HT-29 (cell line): ENCODE measurements around the gene TPI1. TPM values are rescaled to one million over a fixed set of nuclear protein-coding genes. Genes with fewer than 3 reads are reported as not detected.
A peak's percentile ranks its signal among the peaks of the same experiment; 100 is the strongest.

ENCODE experiments used
- DNase-seq: peaks from one replicate; pipeline ENCODE4 v3.0.0-alpha.2; 2015; ENCODE audit warnings: low spot score
- total RNA-seq: library from RNA; depleted of rRNA; stranded (reverse); fragments of >200 nt; shearing (Covaris generic); gene quantifications from 2 replicates; pipeline ENCODE4 v1.2.3, GENCODE V29; 2014

Gene TPI1
- total RNA-seq, 1 experiment from 2014 or later, result 1,358 TPM

DNA sequence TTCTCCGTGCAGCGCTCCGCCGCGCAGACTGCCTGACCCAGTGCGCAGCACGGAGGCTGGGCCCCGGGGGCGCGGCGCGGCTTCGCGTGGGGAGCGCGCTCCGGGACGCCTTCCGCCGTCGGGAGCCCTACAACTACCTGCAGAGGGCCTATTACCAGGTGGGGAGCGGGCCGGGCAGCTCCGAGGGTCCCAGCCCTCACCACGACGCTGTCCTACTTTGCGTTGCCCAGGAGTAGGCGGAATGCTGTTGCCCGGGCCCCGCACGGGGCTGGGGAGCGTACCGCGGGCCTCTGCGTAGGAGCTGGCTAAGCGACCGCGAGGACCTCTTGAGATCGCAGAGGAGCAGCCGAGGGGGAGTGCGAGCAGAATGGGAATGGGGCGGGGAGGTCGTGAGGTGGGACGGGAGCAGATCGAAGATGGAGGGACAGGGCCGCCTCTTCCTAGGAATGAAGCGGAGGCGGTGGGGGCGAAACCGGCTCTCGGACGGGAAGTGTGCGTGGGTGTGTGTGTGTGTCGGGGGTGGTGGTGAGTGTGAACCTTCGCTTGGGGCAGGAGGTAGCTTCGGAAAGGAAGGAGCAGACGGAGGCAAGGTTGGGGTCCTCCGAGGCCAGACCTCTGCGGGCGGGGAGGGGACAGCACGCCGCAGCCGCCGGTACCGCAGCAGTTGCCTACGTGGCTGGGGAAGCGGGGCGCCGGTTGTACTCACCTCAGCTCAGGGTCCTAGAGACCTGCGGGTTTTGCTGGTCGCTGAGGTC is 38.4 kb upstream of the TPI1 start:
- peak; percentile 35 for DNase-seq

- no peak for DNase-seq
These were observed 37.7 kb upstream of the TPI1 start for GRCh38 chr12:6829536-6830220.

DNA sequence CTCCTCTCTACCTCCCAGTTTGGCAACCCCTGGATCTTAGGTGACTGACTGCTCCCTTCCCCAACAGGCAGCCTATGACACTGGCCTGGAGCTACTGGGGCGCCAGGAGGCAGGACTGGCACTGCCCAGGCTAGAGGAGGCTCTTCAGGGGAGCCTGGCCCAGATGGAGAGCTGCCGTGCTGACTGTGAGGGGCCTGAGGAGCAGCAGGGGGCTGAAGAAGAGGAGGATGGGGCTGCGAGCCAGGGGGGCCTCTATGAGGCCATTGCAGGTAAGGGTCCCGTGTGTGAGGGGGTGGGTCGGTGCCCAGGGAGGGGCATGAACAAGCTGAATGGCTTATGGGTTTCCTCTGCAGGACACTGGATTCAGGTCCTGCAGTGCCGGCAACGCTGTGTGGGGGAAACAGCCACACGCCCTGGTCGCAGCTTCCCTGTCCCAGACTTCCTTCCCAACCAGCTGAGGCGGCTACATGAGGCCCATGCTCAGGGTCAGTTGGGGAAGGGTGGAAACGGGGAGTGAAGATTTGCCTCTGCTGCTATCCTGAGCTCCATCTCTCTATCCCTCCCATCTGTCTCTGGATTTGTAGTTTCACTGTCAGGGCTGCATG is 36.9 kb upstream of the TPI1 start:
- DNase-seq, result no peak

DNA sequence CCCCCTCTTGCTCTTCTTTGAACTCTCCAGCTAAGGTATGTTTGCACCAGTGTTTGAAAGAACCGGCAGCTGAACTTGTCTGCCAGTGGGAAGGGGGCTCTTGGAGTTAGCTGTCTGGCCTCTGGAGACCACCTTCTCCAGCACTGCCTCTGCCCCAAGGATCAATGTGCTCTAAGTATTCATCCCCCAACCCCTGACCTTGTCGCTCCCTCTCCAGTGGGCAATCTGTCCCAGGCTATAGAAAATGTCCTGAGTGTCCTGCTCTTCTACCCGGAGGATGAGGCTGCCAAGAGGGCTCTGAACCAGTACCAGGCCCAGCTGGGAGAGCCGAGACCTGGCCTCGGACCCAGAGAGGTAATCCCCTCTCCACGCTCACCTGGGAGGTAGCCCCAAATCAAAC is 36.3 kb upstream of the TPI1 start:
- DNase-seq, result no peak

GRCh38 chr12:6831450-6831995 is 35.8 kb upstream of the TPI1 start:
- DNase-seq, result no peak

DNA sequence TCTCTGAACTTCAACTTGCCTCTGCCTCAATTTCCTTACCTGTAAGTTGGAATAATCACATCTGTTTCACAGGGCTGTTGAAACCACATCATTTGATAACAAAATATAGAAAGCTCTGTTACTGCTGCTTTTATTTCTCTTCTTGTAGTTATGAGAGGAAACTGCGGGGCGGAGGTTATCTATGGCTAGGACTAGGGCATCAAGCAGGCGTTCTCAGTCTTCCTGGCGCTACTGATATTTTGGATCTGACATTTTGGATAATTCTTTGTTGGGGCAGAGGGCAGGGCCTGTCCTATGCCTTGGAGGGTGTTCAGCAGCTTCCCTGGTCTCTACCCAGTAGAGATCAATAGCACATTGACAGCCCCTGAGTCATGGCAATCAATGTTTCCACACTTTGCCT is 35.2 kb upstream of the TPI1 start:
- DNase-seq, result no peak

- no peak for DNase-seq
These were observed 34.0 kb upstream of the TPI1 start for GRCh38 chr12:6833189-6833890.

DNA sequence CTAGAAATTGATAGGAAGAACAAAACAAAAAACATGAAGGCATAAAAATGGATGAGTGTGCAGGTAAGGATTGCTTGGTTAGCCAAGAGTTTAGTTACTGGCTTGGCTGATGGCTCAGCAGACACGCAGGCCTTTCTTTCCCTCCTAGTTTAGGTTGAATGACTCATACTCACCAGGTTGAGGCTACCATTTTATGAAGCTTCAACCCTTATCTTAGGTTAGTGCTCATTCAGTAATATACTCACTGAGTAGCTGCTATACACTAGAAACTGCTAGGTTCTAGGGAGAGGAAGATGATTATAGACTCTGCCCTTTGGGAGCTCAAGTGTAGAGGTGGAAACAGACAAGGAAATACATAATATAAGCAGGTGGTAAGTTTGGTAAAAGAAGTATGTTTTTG is 33.1 kb upstream of the TPI1 start:
- DNase-seq, result no peak

GRCh38 chr12:6834873-6835272 is 32.5 kb upstream of the TPI1 start:
- DNase-seq, result no peak

DNA sequence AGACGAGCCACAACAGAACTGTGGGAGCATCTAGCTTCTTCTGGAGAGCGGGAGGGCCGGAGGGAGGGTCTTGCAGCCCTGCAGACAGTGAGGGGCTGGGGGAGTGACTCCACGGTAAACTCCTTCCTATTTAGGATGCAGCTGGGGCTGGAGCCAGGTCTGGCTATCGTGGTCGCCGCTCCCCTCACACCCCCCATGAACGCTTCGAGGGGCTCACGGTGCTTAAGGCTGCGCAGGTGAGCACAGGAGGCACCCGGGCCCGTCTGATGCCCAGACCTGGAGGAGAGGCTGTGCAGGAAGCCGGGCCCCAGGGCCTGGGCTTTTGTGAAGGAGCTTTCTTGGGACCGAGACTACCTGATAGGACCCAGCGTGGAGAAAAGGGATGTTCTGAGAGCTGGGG is 30.5 kb upstream of the TPI1 start:
- DNase-seq, result no peak

DNA sequence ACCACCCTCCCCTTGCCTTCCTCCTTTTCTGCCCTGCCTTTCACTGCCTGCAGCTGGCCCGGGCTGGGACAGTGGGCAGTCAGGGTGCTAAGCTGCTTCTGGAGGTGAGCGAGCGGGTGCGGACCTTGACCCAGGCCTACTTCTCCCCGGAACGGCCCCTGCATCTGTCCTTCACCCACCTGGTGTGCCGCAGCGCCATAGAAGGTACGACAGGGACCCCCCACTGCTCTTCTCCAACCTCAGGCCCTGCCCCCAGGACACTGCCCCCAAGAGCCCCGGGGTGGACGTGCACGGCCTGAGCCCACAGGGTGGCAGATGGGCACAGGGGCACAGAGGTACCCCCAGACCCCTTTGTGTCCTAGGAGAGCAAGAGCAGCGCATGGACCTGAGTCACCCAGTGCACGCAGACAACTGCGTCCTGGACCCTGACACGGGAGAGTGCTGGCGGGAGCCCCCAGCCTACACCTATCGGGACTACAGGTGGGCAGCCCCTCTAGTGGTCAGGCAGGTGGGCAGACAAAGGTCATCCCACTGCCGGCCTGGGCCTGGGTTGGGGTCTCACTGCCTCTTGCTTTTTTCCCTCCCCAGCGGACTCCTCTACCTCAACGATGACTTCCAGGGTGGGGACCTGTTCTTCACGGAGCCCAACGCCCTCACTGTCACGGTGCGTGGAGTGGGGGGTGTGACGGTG is 29.8 kb upstream of the TPI1 start:
- no peak for DNase-seq

DNA sequence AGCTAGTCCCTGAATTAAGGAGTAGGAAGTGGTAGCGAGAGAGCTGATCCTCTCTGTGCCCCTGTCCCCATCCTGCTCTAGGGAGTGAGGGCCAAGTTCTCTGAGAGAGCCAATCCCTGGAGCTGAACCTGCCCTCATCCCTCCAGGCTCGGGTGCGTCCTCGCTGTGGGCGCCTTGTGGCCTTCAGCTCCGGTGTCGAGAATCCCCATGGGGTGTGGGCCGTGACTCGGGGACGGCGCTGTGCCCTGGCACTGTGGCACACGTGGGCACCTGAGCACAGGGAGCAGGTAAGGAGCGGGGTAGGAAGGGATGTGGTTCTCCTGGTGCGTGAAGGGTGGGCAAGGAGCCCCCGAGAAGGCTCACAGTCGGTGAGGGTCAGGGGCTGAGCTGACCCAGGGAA is 28.5 kb upstream of the TPI1 start:
- no peak for DNase-seq

DNA sequence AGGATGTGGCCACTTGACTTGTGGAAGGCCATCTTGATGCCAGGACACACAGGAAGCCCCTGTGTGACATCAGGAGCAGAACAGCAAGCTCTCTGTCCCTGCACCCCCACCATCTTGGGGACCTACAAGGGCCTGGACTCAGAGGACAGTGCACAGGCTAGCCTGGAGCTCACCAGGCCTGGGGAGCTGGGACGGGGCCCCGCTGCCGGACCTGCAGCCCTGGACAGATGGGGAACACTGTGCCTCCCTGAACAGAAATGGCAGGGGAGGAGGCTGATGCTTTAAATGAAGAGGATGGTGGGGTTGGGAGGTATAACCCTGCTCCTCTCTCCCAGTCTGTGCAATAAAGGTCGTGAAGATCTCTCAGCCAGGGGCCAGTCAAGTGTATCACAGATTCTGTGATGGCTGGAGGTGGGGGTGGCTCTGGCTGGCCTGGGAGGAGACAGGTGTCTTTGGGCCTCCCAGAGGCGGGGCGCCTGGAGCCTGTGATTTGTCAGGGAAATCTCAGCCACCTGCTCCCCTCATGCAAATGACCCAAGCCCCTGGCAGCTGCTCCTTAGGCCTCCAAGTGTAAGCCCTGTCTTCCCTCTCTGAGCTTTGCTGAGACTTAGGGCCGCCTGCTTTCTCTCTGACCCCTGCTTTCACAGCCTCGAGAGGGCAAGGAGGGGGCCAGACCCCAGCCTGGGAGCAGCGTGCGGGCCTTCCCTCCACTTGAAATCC is 27.7 kb upstream of the TPI1 start:
- DNase-seq, result no peak

- no peak for DNase-seq
These were observed 27.0 kb upstream of the TPI1 start for GRCh38 chr12:6840330-6840729.

DNA sequence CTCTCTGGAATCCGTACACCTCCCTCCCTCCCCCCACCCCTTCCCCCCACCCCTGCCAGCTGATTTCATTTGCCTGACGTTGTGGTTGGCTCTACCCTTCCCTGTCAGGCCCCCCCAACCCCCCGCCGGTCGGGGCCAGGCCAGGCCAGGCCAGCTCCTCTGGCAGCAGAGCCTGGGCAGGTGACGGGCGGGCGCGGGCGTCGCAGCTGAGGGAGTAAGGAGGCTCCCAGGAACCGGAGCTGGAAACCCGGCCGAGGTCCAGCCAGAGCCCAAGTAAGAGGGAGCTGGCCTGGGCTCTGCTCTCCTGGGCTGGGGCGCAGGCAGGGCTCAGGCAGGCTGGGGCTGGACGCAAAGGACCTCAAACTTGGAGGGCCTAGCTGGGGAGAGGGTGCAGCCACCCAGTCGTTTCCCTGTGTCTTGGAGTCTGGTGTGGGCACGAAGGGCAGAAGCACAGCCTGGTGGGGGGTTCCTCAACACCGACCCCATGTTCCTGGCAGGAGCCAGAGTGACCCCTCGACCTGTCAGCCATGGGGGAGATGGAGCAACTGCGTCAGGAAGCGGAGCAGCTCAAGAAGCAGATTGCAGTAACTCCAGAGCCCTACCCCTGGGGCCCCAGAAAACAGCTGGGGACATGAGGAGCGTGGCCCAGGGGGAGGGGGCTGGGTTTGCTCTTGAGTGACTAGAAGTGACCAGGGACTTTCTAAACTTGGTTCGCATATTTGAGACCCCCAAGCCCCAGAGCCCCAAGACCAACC is 26.4 kb upstream of the TPI1 start, which contains the start of gene GNB3:
Gene GNB3 (plus strand): TSS at position 165 of the 755 bp plus-strand sequence. CDS start 363 bp downstream, at position 528.
- no peak for DNase-seq

GRCh38 chr12:6842075-6842474 is 25.3 kb upstream of the TPI1 start:
- DNase-seq, result no peak

DNA sequence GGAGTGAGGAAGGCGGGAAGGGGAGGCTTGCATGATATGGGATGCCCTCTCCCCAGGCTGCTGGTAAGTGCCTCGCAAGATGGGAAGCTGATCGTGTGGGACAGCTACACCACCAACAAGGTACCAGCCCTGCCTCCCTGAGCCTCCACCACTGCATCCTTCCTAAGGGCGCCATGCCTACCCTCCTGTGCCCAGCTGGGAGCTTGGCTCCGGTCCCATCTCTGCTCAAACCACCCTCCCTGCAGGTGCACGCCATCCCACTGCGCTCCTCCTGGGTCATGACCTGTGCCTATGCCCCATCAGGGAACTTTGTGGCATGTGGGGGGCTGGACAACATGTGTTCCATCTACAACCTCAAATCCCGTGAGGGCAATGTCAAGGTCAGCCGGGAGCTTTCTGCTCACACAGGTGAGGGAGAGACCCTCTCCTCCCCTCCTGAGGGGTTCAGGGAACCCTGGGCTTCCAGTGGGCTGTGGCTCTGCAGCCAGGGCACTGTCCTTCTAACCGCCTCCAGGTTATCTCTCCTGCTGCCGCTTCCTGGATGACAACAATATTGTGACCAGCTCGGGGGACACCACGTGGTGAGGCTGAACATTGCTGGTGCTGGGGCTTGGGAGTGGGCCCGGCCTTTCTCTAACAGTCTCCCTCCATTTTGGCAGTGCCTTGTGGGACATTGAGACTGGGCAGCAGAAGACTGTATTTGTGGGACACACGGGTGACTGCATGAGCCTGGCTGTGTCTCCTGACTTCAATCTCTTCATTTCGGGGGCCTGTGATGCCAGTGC is 24.0 kb upstream of the TPI1 start:
- peak; percentile 38 for DNase-seq

DNA sequence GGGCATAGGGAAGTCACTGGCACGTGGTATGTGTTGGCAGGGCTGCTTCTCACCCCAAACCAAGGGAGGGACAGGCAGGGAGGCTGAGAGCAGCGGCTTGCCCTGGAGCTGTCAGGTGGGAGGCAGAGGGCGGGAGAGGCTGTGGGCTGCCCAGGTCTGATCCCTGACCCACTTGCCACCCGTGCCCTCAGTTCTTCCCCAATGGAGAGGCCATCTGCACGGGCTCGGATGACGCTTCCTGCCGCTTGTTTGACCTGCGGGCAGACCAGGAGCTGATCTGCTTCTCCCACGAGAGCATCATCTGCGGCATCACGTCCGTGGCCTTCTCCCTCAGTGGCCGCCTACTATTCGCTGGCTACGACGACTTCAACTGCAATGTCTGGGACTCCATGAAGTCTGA is 21.9 kb upstream of the TPI1 start:
- no peak for DNase-seq

DNA sequence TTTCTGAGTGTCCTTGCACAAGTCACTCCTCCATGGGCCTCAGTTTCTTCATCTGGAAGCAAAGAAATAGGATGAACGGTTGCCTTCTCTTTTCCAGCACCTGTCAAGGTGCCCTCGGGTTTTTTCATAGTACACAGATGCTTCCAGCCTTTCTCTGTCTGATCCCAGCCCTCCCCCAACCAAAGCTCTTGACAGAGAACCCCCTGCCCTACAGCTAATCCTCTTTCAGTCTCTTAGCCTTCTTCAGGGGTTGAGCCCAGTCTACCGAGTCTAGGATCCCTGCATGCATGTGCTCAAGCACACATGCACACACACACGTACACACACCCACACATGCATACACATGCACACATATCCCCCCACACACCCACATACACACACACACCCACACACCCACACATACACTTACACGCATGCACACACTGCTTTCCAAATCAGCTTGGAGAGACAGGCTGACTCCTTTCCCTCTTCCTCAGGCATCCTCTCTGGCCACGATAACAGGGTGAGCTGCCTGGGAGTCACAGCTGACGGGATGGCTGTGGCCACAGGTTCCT is 20.9 kb upstream of the TPI1 start:
- no peak for DNase-seq
